ENCODE measurements around the gene S100A5.

Gene S100A5

DNA sequence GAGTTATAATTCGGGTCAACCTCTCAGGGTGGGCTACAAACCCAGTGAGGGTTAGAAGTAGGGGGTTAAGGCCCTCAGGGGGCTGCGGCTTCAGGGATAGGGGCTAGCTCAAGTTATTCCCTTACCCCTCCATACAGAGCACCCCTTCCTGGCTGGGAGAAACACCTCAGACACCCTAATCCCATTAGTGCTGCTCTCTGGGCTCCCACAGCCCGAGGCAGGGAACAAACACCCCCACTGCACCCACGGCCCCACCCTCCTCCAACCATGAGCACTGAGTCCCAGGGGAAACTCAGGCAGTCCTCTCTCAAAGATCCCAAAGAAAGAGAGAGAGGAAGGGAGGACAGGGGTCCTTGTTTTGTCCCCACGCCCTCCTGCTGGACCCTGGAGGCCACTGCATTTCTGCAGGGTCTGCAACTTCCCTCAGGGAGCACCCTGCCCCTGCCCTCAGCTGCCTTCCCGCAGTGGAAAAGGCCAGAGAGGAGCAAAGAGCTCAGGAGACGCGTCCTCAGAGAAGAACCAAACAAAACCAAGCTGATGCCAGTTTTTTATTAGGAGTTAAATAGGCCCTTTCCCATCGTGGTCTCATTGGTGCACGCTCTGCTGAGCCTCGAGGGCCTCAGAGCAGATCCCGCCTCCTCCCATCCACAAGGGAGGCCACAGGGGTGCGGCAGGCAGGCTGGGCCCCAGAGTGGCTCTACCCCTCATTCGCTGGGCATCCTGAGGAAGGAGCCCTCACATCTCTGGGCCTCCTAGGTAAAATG lies 6.2 kb upstream of the S100A5 start:
- no peak for DNase-seq

DNA sequence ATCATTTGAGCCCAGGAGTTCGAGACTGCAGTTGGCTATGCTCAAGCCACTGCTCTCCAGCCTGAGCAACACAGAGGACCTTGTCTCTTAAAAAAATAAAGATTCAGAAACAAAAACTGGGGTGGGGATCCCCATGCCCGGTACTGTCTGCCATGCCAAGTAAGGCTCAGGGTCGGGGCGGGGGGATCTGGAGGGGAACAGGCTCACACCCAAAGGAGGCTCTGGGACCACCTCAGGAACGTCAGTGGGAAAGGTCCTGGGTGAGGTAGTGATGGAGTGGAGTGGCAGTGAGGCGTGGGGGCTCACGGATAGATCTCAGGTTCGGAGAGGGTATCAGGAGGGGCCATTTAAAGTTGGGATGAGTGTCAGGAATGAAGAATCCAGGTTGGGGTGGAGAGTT lies 5.6 kb upstream of the S100A5 start:
- no peak for DNase-seq

- DNase-seq: peak; percentile 93
Measured at GRCh38 chr1:153545067-153546055, 4.6 kb upstream of the S100A5 start, which contains the start of gene S100A4. TSS of gene S100A4 (minus strand) at chr1:153545806. CDS start at chr1:153544794, 1,012 bp downstream.

DNA sequence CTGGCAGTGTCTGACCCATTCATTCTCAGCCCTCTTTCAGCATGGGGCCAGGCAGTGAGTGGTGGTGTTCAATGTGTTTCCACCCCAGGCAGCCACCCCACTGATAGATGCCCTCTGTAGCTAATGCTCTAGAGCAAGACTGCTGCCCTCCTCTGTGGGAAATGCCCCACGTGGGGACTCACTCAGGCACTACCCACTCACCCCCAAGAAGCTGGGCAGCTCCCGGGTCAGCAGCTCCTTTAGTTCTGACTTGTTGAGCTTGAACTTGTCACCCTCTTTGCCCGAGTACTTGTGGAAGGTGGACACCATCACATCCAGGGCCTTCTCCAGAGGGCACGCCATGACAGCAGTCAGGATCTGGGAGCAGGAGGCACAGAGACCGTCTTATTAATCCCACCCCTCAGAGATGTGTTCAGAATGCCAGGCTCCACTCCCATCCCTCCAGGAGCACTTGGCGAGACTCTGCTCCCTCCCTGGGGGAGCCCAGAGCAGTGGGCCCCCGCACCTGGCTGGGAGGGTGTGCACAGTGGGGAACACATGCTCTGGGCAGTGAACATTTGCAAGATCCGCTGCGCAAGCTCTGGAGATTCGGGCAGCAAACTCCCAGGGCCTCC lies 3.8 kb upstream of the S100A5 start:
- no peak for DNase-seq

DNA sequence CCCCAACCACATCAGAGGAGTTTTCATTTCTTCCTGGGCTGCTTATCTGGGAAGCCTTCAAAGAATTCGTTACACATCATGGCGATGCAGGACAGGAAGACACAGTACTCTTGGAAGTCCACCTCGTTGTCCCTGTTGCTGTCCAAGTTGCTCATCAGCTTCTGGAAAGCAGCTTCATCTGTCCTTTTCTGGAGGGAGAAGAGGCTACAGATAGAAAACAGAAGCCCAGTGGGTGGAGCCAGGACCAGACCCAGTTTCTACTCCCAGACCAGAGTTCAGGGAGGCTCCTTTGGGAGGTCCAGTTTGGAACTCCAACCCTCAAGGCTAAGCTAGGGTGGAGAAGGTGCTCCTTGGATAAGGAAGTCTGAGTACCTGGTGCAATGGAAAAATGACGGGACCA lies 3.0 kb upstream of the S100A5 start:
- DNase-seq: no peak

DNA sequence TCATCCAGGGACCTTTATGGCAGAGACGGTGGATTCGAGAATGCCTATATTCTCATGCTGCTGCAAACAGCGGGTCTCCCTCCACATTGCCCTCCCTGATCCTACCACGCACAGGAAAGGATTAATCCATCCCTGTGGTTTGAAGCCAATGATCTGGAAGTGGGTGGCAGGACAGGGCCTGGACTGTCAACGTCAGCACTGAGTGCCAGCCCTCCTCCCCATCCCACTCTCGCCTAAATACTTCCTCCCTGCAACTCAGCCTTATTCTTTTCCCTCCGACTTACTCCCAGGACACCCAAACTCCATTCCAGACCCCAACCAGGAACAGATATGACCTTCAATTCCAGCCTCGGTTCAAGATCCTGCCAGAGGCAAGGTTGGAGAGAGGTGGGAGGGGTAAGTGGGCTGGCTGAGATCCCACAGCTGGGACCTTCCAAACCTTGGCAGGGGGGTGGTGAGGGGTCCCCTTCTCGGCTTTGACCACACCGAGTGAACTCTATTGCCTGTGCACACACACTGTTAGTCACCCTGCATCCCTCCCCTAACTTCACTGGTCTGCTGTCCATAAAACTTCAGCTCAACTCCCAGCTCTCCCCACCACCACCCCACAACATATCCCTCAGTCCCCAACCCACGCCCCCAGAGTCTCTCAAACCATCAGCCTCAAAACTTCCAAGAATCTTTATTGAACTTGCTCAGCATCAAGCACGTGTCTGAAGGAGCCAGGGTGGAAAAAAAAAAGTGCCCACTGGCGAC lies 2.4 kb upstream of the S100A5 start:
- DNase-seq: no peak

DNA sequence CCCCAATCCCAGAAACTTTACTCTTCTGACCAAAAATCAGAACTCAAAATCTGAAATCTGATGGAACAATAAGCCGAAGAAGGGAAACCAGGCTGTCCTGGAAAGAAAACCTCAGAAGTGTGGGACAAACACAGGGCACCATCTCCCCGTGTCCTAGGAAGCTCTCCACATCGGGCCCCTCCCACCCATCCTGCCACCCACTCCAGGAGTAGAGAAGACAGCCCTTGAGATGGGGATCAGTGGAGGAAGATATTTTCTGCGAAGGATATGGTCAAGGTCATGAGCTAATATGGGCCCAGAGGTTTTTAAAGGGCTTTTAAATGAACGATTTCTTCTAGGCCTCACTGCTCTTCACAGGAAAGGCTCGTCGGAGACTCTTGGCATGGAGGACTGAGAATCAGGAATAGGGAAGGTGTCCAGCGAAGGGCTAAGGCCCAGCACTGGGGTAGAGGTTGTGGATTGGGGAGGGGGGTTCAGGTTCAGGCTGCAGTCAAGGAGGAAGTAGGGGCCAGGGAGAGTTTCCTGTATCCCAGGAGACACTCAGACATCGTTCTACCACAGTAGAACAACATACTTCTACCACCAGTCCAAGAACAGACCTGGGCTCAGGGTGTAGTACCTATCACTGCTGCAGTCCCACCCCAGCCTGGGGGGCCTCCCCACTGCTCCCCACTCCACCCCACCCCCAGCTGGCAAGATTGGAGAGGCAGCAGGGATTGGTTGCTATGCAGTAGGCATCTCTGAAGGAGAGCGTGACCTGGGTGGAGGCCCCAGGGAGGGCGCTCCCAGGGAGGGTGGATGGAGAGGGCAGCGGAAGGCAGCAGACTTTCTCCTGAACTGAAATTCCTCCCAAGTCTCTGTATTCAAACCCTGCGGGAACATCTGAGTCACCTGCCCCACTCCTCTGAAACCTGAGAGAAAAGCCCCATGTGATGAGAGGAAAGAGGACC lies 1.2 kb upstream of the S100A5 start:
- DNase-seq: no peak

DNA sequence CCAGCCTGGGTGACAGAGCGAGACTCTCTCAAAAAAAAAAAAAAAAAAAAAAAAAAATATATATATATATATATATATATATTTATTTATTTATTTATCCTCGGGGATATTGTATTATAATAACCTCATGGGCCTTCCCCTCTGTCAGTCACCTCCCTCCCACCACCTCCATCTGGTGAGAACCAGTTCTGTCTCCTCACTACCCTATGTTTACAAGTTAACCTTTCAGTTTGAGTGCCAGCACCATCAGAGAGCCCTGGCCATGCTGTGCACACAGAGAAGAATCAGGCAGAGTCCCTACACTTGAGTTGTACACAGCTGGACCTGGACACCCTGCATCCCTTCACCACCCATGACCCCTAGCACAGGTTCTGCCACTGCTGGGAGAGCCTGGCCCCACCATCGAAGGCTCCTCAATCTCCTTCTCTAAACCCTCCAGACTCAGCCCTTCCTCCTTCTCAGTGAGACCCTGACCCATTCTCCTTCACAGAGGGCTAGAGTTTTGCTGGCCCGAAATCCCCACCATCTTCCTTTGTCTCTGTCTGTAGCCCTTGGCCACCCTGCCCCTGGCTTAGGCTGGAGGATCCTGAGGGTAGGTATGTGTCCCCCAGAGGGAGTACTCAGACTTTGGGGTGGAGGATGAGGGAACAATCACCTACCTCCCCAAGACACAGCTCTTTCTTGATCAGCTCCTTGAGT lies 1.2 kb downstream of the S100A5 start:
- no peak for DNase-seq

DNA sequence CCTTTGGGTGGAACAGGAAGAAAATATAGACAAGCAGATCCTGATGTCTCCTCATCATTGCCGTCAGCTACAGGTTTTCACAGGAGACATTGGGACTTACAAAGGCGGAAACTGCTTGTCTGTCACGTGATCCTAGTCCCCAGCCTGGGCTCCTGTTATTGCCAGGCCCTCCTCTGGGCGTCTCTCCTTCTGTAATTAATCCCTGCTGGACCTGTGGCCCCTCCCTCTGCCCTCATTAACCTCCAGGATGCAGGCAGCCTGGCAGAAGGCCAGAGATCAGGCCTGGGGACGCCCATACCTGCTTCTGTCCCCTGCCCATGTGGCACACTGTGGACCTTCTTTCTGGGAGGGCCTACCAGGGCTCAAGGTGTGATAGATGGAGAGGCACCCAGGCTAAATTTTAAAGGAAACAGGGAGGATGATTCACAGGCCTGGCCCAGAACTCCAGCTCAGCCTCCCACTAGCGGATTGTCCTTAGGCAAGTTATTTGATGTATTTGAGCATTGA lies 2.4 kb downstream of the S100A5 start:
- DNase-seq: no peak

GRCh38 chr1:153537376-153537730 lies 3.4 kb downstream of the S100A5 start:
- no peak for DNase-seq

DNA sequence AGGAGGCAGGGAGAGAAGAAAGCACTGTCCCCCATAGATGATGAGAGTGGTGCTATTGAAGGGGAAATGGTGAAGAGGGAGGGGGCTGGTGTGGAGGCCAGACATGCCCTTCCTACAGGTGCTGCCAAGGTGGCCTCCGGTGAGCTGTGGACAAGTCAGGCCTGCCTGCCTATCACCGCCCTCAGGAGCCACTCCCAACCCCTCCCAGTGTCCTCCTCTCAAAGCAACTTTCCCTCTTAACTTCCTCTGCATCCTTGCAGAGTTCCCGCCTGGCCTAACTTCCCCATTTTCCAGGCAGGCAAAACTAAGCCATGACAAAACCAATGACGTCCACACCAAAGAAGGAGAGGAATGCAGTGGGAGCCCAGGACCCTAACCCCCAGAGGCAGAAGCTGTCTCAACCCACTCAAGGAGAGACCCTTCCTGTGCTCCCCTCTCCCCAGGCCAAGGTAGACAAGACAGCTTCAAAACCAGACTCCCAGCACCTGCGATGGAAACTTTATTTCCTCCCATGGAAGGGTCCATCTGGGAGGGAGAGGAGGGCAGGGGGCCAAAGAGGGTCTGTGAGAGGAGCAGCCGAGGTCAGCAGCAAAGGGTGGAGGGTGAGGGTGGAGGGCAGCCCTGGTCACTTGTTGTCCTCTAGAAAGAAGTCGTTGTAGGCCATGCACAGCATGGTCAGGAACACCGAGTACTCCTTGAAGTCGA lies 3.9 kb downstream of the S100A5 start:
- no peak for DNase-seq

DNA sequence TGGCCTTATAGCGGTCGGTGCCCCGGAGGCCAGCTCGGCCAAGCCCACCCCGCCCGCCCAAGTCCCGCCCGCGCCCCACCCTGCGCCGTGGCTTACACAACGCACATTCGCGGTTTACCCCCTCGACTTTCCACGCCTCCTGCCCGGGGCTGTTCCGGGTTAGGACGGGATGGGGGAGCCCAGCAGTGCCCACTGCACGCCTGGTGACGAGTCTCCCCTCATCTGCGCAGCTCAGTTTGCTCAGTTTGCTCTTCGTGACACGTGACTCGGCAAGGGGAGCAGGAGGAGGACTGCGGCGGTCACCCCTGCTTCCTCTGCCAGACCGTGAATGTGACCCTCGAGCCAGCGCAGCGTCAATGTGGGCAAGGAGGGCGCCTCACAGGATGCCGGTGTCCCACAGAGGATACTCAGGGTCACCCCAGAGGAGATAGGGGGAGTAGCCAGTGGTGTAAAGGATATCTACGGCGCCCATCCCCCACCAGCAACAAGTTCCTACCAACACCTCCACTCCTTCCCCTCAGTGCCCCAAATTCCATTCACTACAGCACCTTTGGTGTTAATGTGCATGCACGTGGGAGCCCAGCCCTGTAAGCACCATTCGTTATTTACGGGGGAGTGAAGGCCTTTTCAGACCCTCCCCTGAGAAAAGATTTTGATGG lies 4.6 kb downstream of the S100A5 start:
- DNase-seq: peak; percentile 81

DNA sequence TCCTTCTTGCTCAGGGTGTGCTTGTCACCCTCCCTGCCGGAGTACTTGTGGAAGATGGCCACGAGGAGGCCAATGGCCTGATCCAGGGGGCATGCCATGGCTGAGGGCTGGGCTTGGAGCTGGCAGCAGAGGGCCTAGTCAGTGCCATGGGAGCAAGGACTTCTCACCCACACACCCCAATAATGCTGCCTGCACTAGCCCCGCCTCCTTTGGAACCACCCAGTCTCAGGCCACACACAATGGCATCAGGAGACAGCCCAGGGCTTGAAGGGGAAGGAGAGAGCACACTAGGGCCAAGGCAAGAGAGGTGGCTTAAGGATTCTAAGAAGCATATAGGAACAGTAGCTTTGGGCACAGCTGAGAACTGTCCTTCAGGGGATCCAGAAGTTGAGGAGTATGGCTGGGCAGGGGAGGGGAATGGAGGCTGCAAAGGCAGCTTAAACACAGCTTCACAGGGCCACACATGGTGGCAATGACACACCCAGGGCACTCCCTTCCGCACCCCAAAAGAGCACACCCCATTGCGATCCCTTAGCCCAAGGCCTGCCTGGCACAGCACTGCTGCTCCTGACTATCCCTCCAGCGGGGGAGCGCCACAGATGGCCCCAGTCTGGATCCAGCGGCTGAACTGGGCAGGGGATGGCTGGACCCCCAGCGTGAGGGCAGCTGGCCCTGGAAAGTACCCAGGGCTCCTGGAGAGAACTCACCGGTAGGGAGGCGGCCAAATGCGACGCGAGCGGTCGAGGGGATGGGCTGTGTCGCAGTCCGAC lies 5.3 kb downstream of the S100A5 start, which contains the start of gene S100A6:
Gene S100A6 (minus strand): TSS at position 750 of the 770 bp plus-strand sequence. CDS start 652 bp downstream, at position 98.
- peak; percentile 53 for DNase-seq

GRCh38 chr1:153534925-153535241 lies 5.9 kb downstream of the S100A5 start:
- no peak for DNase-seq

DNA sequence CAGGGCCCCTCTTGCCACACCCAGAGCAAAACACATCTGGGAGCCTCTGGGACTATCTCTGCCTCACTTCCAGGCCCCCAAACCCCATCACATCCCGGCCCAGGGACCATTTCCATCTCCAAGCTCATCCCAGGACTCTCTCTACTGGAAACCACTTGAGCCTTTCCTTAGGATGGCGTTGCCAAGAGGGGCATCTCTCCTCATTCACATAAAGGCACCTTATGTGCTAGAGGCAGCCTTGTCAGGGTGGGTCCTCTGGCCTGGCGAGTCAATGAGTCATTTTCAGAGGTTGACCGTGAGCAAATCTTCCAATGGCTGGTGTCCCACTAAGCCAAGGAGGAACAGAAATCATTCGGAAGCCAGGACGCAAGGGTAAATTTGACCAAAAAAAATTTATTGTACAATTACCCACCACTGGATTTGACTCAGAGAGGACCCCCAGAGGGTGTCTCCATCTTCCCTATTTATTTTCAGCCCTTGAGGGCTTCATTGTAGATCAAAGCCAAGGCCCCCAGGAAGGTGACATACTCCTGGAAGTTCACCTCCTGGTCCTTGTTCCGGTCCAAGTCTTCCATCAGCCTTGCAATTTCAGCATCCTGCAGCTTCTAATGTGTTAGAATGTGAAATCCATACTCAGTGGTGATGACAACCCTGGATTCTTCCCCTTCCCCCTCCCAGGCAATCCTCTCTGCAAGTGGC lies 6.4 kb downstream of the S100A5 start:
- no peak for DNase-seq

GRCh38 chr1:153533689-153534201 lies 7.0 kb downstream of the S100A5 start:
- DNase-seq: peak; percentile 15

GRCh38 chr1:153532769-153533599 lies 7.8 kb downstream of the S100A5 start:
- DNase-seq: peak; percentile 72
